Epithelial cell of esophagus (primary cell): ENCODE data around the gene TMSB10.
A peak's percentile ranks its signal among the peaks of the same experiment; 100 is the strongest.

Experiments used
- DNase-seq: peaks from one replicate; pipeline ENCODE4 v3.0.0; 2010; ENCODE audit warnings: low read depth
- H3K4me3 ChIP-seq: 2 replicates; pipeline ENCODE4 v1.5.1; 2011; ENCODE audit warnings: mild to moderate bottlenecking, low read length, control low read depth
- CTCF ChIP-seq: IDR thresholded peaks from 2 replicates; pipeline ENCODE4 v1.5.1; 2011; ENCODE audit warnings: low read depth, mild to moderate bottlenecking, low read length, control low read depth, inconsistent platforms; ENCODE audit not compliant: insufficient read depth; ENCODE audit errors: missing control alignments

Gene TMSB10

DNA sequence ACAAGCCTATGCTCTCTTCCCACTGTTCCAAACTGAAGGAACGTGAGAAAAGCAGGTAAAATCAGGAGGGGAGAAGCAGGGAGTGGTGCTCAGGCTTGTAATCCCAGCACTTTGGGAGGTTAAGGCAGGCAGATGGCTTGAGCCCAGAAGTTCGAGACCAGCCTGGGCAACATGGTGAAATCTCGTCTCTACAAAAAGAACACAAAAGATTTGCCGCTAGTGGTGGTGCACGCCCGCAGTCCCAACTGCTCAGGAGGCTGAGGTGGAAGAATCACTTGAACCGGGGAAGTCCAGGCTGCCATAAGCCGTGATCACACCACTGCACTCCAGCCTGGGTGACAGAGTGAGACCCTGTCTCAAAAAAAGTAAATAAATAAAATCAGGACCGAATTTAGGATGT lies 1.3 kb upstream of the TMSB10 start:
- no peak overlapping the region for H3K4me3 ChIP-seq
- TF ChIP-seq CTCF, result no peak
- DNase-seq, result no peak

DNA sequence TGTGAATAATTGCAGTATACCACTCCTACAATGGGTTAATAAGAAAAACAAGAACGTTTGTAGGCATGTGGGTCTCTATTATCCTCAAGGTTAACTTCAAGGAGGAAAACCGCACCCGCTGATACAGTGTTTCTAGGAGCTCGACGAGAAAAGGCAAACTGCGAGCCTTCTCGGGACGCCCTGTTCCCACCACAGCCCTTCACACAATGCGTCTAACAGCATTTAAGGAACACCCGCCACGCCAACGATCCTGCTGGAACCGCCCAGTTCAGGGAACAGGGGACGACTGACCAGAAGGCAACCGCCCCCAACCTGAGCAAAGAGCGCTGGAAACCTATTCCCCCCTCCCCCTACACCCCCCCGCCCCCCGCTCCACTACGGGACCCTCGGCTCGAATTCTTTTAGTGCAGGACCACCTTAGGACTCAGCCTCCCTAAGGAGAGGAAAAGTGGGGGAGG lies 710 bp upstream of the TMSB10 start:
- peak; percentile 33 for DNase-seq
- TF ChIP-seq CTCF, result no peak
- peak overlapping the region; percentile 73 for H3K4me3 ChIP-seq

GRCh38 chr2:84906108-84906899 lies 848 bp downstream of the TMSB10 start:
- DNase-seq, result peak; percentile 18
- peak overlapping the region; percentile 91 for H3K4me3 ChIP-seq
- TF ChIP-seq CTCF, result no peak

GRCh38 chr2:84906900-84907714 lies 1.7 kb downstream of the TMSB10 start:
- peak overlapping the region; percentile 91 for H3K4me3 ChIP-seq
- DNase-seq, result peak; percentile 89
- TF ChIP-seq CTCF, result no peak

DNA sequence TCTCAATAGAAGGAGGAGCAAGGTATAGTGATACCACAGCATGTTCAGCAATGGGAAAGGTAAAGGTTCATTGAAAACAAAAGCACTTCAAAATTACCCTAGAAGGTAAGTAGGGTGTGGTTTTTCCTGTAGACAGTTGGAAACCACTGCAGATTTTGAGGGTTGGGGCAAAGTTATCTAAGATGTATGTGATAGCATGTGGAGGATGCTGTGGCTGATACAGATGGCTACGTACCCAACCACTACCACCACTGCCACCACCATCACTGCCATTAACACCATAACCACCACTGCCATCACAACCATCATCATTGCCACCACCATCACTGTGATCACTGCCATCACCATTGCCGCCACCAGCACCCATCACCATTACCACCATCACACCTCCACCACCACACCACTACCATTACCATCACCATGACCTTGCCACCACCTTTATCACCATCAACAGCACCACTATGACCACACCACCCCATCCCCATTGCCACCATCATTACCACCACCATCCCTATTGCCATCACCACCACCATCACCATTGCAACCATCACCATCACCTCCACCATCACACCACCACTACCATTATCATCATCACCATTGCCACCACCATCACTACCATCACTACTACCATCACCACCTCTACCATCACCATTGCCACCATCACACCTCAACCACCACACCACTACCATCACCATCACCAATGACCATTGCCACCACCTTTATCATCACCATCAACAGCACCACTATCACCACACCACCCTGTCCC lies 3.7 kb downstream of the TMSB10 start:
- TF ChIP-seq CTCF, result no peak
- DNase-seq, result peak; percentile 8

GRCh38 chr2:84911135-84911678 lies 5.8 kb downstream of the TMSB10 start:
- H3K4me3 ChIP-seq, result no peak overlapping the region
- no peak for TF ChIP-seq CTCF
- DNase-seq, result no peak

More for the DNA sequence above, 3.7 kb downstream of the TMSB10 start:
- no peak overlapping the region for H3K4me3 ChIP-seq
